Smooth muscle cell (in vitro differentiated cells): ENCODE data around the gene CCDC92B. TPM values are rescaled to one million over a fixed set of nuclear protein-coding genes. Genes with fewer than 3 reads are reported as not detected.

ENCODE experiments used
- DNase-seq: peaks from one replicate; lab custom pipeline; 2025; ENCODE audit not compliant: unreplicated experiment; lab: John Stamatoyannopoulos, UW
- H2AFZ ChIP-seq: fragments of 200-600 bp; sonication (generic); 2 replicates; pipeline ENCODE4 v1.6.0; 2016; ENCODE audit warnings: antibody characterized with exemption, low read depth, mild to moderate bottlenecking
- H3F3A ChIP-seq: fragments of 200-600 bp; sonication (generic); 2 replicates; pipeline ENCODE4 v1.6.0; 2017; ENCODE audit warnings: antibody characterized with exemption, low read depth
- H3K27ac ChIP-seq: fragments of 200-600 bp; sonication (generic); 2 replicates; pipeline ENCODE4 v1.5.1; 2016; ENCODE audit warnings: low read depth, mild to moderate bottlenecking
- H3K27me3 ChIP-seq: fragments of 200-600 bp; sonication (generic); 2 replicates; pipeline ENCODE4 v1.6.1; 2016; ENCODE audit warnings: low read depth, mild to moderate bottlenecking
- H3K36me3 ChIP-seq: fragments of 200-600 bp; sonication (generic); 2 replicates; pipeline ENCODE4 v1.5.1; 2016; ENCODE audit warnings: low read depth
- H3K4me1 ChIP-seq: fragments of 200-600 bp; sonication (generic); 2 replicates; pipeline ENCODE4 v1.5.1; 2016; ENCODE audit warnings: low read depth
- H3K4me2 ChIP-seq: fragments of 200-600 bp; sonication (generic); 2 replicates; pipeline ENCODE4 v1.6.0; 2016; ENCODE audit warnings: mild to moderate bottlenecking
- H3K4me3 ChIP-seq: fragments of 200-600 bp; sonication (generic); 2 replicates; pipeline ENCODE4 v1.5.1; 2016; ENCODE audit warnings: mild to moderate bottlenecking
- H3K79me2 ChIP-seq: fragments of 200-600 bp; sonication (generic); 2 replicates; pipeline ENCODE4 v1.6.0; 2016; ENCODE audit warnings: low read depth, mild to moderate bottlenecking
- H3K9ac ChIP-seq: fragments of 200-600 bp; sonication (generic); 2 replicates; pipeline ENCODE4 v1.6.0; 2016; ENCODE audit warnings: low read depth
- H3K9me3 ChIP-seq: fragments of 200-600 bp; sonication (generic); replicated peaks from 2 replicates; pipeline ENCODE4 v1.5.1; 2016; ENCODE audit warnings: low read depth
- H4K20me1 ChIP-seq: fragments of 200-600 bp; sonication (generic); 2 replicates; pipeline ENCODE4 v1.6.0; 2016; ENCODE audit warnings: low read depth
- CTCF ChIP-seq: fragments of 200-600 bp; sonication (generic); IDR thresholded peaks from 2 replicates; pipeline ENCODE4 v1.5.1; 2017; ENCODE audit warnings: borderline replicate concordance, mild to moderate bottlenecking, antibody characterized with exemption; ENCODE audit not compliant: insufficient read depth, poor library complexity, severe bottlenecking
- WGBS: methylation state at CpG from one replicate; pipeline ENCODE4 v1.1.7; 2016; ENCODE audit warnings: low lambda C conversion rate; 5-methylcytosine and 5-hydroxymethylcytosine counted together
- polyA plus RNA-seq: library from polyadenylated mRNA; unstranded; fragments of >200 nt; fragmentation: Nextera tagmentation; extraction: Ambion mirVana; gene quantifications from 2 replicates; pipeline ENCODE4 v1.2.1, GENCODE V29; 2016
- total RNA-seq: library from RNA; depleted of rRNA; stranded (reverse); fragments of >200 nt; gene quantifications from 2 replicates; pipeline ENCODE4 v1.2.3, GENCODE V29; 2014

The CCDC92B gene
- total and polyA plus RNA-seq, 2 experiments from 2014 or later, result not detected

GRCh38 chr17:2745317-2746037, 4.0 kb downstream of the CCDC92B start:
- Histone ChIP-seq H3K4me3 (no peak overlapping the region), H4K20me1 (no peaks in the 10 kb centered on the region), H2AFZ (no peak overlapping the region), H3K27me3 (peaks cover 45% of the 10 kb centered on the region), H3K36me3 (no peaks in the 10 kb centered on the region), H3F3A (no peaks in the 10 kb centered on the region), H3K4me1 (no peaks in the 10 kb centered on the region), H3K9ac (no peak overlapping the region), H3K79me2 (no peaks in the 10 kb centered on the region), H3K4me2 (no peak overlapping the region), H3K9me3 (no peaks in the 10 kb centered on the region), H3K27ac (no peak overlapping the region)
- 62% methylated on average over 11 of the region's 11 CpGs for WGBS
- DNase-seq, result no peak
- TF ChIP-seq CTCF, result no peak

GRCh38 chr17:2737693-2738092, 11.8 kb downstream of the CCDC92B start:
- Histone ChIP-seq H2AFZ (no peak overlapping the region), H3K27ac (no peak overlapping the region), H3K79me2 (no peaks in the 10 kb centered on the region), H3K27me3 (peaks cover 6% of the 10 kb centered on the region), H3K36me3 (no peaks in the 10 kb centered on the region), H3K4me3 (no peak overlapping the region), H4K20me1 (no peaks in the 10 kb centered on the region), H3K4me2 (no peak overlapping the region), H3K9ac (no peak overlapping the region), H3K4me1 (no peaks in the 10 kb centered on the region), H3F3A (no peaks in the 10 kb centered on the region), H3K9me3 (no peaks in the 10 kb centered on the region)
- no peak for DNase-seq
- no peak for TF ChIP-seq CTCF
- WGBS, result 96% methylated on average over 15 of the region's 15 CpGs

- Histone ChIP-seq H4K20me1 (no peaks in the 10 kb centered on the region), H2AFZ (no peak overlapping the region), H3K4me3 (no peak overlapping the region), H3K79me2 (no peaks in the 10 kb centered on the region), H3F3A (no peaks in the 10 kb centered on the region), H3K4me1 (no peaks in the 10 kb centered on the region), H3K27me3 (peaks cover 3% of the 10 kb centered on the region), H3K36me3 (no peaks in the 10 kb centered on the region), H3K9me3 (no peaks in the 10 kb centered on the region), H3K27ac (no peak overlapping the region), H3K4me2 (no peak overlapping the region), H3K9ac (no peak overlapping the region)
- DNase-seq, result no peak
- WGBS, result 87% methylated on average over 3 of the region's 3 CpGs
- TF ChIP-seq CTCF, result no peak
Observed at GRCh38 chr17:2736956-2737355, 12.5 kb downstream of the CCDC92B start.

GRCh38 chr17:2735896-2736295, 13.6 kb downstream of the CCDC92B start:
- H2AFZ ChIP-seq, result no peak overlapping the region
- H3K27me3 ChIP-seq, result peaks cover 3% of the 10 kb centered on the region
- no peaks in the 10 kb centered on the region for H3F3A ChIP-seq
- no peak overlapping the region for H3K4me3 ChIP-seq
- H3K36me3 ChIP-seq, result no peaks in the 10 kb centered on the region
- WGBS, result 95% methylated on average over 5 of the region's 5 CpGs
- no peak overlapping the region for H3K27ac ChIP-seq
- H3K4me1 ChIP-seq, result no peaks in the 10 kb centered on the region
- no peak for DNase-seq
- no peaks in the 10 kb centered on the region for H4K20me1 ChIP-seq
- H3K9ac ChIP-seq, result no peak overlapping the region
- H3K9me3 ChIP-seq, result no peaks in the 10 kb centered on the region
- no peaks in the 10 kb centered on the region for H3K79me2 ChIP-seq
- no peak overlapping the region for H3K4me2 ChIP-seq
- TF ChIP-seq CTCF, result no peak
